HepG2 (cell line): Measurements from ENCODE around the gene ZNF20. TPM values are rescaled to one million over a fixed set of nuclear protein-coding genes. Genes with fewer than 3 reads are reported as not detected.

ENCODE experiments used
- ELF4 ChIP-seq: sonication (generic); formaldehyde crosslinking; IDR thresholded peaks from 2 replicates; pipeline ENCODE4 v1.5.0; 2020; ENCODE audit warnings: missing genetic modification reagents, mild to moderate bottlenecking, moderate library complexity, borderline replicate concordance
- ERF ChIP-seq: IDR thresholded peaks from 2 replicates; pipeline ENCODE4 v1.6.1; 2018; ENCODE audit warnings: missing biosample characterization, missing genetic modification reagents
- FOXK1 ChIP-seq: sonication (generic); formaldehyde crosslinking; IDR thresholded peaks from 2 replicates; pipeline ENCODE4 v1.4.0; 2020; ENCODE audit warnings: low read depth, missing genetic modification reagents, borderline replicate concordance
- SPEN ChIP-seq: sonication (generic); formaldehyde crosslinking; IDR thresholded peaks from 2 replicates; pipeline ENCODE4 v1.5.1; 2020; ENCODE audit warnings: low read depth, mild to moderate bottlenecking, missing genetic modification reagents
- U2AF2 ChIP-seq: fragments of 200-400 bp; formaldehyde crosslinking; IDR thresholded peaks from 2 replicates; pipeline ENCODE4 v1.6.1; 2017; ENCODE audit warnings: low read depth, mild to moderate bottlenecking, low read length
- ZMYM4 ChIP-seq: sonication (generic); formaldehyde crosslinking; IDR thresholded peaks from 2 replicates; pipeline ENCODE4 v1.8.1; 2023; ENCODE audit warnings: mild to moderate bottlenecking, missing genetic modification reagents
- ZNF230 ChIP-seq: sonication (generic); formaldehyde crosslinking; IDR thresholded peaks from 2 replicates; pipeline ENCODE4 v1.4.0; 2020; ENCODE audit warnings: mild to moderate bottlenecking, missing genetic modification reagents
- ZNF616 ChIP-seq: sonication (generic); formaldehyde crosslinking; IDR thresholded peaks from 2 replicates; pipeline ENCODE4 v1.5.0; 2020; ENCODE audit warnings: low read depth, mild to moderate bottlenecking, missing genetic modification reagents
- ZNF816 ChIP-seq: sonication (generic); formaldehyde crosslinking; IDR thresholded peaks from 2 replicates; pipeline ENCODE4 v1.8.0; 2022; ENCODE audit warnings: missing genetic modification reagents, mild to moderate bottlenecking, borderline replicate concordance
- polyA plus RNA-seq, 8 experiments: library from polyadenylated mRNA; depleted of rRNA in 3 of 8; stranded (reverse) in 7 of 8; unstranded in 1 of 8; fragments of >200 nt; fragmentation: Illumina TruSeq in 4 of 8; extraction: Trizol in 4 of 8; gene quantifications; 2 replicates each; pipeline versions ENCODE4 v1.2.1 to v1.2.3, GENCODE V29; 2011 to 2016; ENCODE audit warnings: low read depth in 4 of 8, missing spikeins in 1 of 8, mixed read lengths in 1 of 8; ENCODE audit not compliant: insufficient read depth in 1 of 8
- total RNA-seq, 5 experiments: library from RNA; depleted of rRNA; stranded (reverse); fragments of >200 nt; fragmentation: Illumina TruSeq; extraction: Trizol; gene quantifications; 2 replicates each; pipeline ENCODE4 v1.2.3, GENCODE V29; 2016; ENCODE audit warnings: low read depth in 1 of 5
- TF ChIP-seq, protein P1 (sequence below): sonication (generic); formaldehyde crosslinking; conservative IDR thresholded peaks from 2 replicates; pipeline ENCODE4 v1.8.0; 2022; ENCODE audit warnings: mild to moderate bottlenecking, moderate library complexity, missing genetic modification reagents
- TF ChIP-seq, protein P2 (sequence below): sonication (generic); formaldehyde crosslinking; IDR thresholded peaks from 2 replicates; pipeline ENCODE4 v1.8.0; 2022; ENCODE audit warnings: missing genetic modification reagents, mild to moderate bottlenecking, borderline replicate concordance
- TF ChIP-seq, protein P3 (sequence below): sonication (generic); formaldehyde crosslinking; IDR thresholded peaks from 2 replicates; pipeline ENCODE4 v1.9.0; 2022; ENCODE audit warnings: missing genetic modification reagents, mild to moderate bottlenecking, borderline replicate concordance
- TF ChIP-seq, protein P4 (sequence below): fragments of 450-650 bp; IDR thresholded peaks from 2 replicates; pipeline ENCODE4 v1.6.1; 2017; ENCODE audit warnings: mild to moderate bottlenecking
- TF ChIP-seq, protein P5 (sequence below): sonication (generic); formaldehyde crosslinking; IDR thresholded peaks from 2 replicates; pipeline ENCODE4 v1.8.1; 2022; ENCODE audit warnings: low read depth, mild to moderate bottlenecking, missing genetic modification reagents

The ZNF20 gene
- total and polyA plus RNA-seq, 2 of the 13 experiments (the other 11 are each of a cell fraction or from before 2014, with no cell fraction given) = 1.6 to 8.0 TPM

DNA sequence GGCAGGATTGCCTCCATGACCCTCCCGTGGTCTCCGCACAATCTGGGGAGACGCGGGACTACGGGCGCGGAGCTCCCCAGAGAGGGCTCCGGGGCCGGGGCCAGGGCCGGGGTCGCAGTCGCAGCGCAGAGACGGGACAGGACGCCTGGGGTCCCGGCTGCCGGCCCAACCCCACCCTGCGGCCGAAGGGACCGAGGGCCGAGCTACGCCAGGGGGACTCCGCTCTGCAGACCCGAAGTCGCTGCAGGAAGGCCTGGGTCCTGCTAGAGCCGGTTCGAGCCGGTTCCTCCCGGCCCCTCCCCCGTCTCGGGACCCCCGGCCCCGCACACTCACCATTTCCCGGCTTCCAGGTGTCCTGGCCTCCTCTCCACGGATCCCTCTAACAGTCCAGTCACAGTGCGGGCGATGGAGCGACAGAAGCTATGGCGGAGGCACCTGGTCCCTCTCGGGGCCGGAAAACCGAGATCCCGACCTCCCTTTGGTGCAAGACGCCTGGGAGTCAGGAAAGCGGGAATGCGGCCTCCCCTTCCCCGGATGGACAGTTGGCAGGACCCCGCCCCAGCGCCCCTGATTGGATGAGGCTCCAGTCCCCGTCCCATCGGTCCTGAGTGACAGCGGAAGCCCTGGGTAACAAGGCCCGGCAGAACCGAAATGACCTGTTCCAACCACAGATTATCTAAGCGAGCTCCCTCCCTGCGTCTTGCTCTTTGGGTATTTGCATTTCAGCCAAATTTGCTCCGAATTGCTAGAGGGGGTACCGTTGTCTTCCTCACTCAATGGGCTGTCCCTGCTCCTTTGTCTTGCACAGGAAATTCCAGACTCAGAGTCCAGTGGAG is 16.3 kb upstream of the ZNF20 start, which contains the start of gene ZNF625 (continued):
- TF ChIP-seq, protein P1, sequence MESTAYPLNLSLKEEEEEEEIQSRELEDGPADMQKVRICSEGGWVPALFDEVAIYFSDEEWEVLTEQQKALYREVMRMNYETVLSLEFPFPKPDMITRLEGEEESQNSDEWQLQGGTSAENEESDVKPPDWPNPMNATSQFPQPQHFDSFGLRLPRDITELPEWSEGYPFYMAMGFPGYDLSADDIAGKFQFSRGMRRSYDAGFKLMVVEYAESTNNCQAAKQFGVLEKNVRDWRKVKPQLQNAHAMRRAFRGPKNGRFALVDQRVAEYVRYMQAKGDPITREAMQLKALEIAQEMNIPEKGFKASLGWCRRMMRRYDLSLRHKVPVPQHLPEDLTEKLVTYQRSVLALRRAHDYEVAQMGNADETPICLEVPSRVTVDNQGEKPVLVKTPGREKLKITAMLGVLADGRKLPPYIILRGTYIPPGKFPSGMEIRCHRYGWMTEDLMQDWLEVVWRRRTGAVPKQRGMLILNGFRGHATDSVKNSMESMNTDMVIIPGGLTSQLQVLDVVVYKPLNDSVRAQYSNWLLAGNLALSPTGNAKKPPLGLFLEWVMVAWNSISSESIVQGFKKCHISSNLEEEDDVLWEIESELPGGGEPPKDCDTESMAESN (CRISPR knock-in tag) = peak; percentile 45; the same call in 1 of the 2 replicates
- TF ChIP-seq U2AF2 (no peak), ZNF616 (CRISPR knock-in tag) (no peak), FOXK1 (CRISPR knock-in tag) (no peak), ELF4 (CRISPR knock-in tag) (no peak), ERF (CRISPR knock-in tag) (0 out of 2 replicates have a peak, but pooled peaks have one; percentile 25), SPEN (CRISPR knock-in tag) (peak; percentile 58), ZMYM4 (CRISPR knock-in tag) (peak; percentile 73; the same call in 1 of the 2 replicates), ZNF816 (CRISPR knock-in tag) (no peak), ZNF230 (CRISPR knock-in tag) (peak; percentile 86)
- TF ChIP-seq, protein P2, sequence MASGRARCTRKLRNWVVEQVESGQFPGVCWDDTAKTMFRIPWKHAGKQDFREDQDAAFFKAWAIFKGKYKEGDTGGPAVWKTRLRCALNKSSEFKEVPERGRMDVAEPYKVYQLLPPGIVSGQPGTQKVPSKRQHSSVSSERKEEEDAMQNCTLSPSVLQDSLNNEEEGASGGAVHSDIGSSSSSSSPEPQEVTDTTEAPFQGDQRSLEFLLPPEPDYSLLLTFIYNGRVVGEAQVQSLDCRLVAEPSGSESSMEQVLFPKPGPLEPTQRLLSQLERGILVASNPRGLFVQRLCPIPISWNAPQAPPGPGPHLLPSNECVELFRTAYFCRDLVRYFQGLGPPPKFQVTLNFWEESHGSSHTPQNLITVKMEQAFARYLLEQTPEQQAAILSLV (CRISPR knock-in tag) = peak; percentile 67; the same call in 1 of the 2 replicates
- TF ChIP-seq, protein P3, sequence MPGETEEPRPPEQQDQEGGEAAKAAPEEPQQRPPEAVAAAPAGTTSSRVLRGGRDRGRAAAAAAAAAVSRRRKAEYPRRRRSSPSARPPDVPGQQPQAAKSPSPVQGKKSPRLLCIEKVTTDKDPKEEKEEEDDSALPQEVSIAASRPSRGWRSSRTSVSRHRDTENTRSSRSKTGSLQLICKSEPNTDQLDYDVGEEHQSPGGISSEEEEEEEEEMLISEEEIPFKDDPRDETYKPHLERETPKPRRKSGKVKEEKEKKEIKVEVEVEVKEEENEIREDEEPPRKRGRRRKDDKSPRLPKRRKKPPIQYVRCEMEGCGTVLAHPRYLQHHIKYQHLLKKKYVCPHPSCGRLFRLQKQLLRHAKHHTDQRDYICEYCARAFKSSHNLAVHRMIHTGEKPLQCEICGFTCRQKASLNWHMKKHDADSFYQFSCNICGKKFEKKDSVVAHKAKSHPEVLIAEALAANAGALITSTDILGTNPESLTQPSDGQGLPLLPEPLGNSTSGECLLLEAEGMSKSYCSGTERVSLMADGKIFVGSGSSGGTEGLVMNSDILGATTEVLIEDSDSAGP = peak; percentile 72
- TF ChIP-seq, protein P4, sequence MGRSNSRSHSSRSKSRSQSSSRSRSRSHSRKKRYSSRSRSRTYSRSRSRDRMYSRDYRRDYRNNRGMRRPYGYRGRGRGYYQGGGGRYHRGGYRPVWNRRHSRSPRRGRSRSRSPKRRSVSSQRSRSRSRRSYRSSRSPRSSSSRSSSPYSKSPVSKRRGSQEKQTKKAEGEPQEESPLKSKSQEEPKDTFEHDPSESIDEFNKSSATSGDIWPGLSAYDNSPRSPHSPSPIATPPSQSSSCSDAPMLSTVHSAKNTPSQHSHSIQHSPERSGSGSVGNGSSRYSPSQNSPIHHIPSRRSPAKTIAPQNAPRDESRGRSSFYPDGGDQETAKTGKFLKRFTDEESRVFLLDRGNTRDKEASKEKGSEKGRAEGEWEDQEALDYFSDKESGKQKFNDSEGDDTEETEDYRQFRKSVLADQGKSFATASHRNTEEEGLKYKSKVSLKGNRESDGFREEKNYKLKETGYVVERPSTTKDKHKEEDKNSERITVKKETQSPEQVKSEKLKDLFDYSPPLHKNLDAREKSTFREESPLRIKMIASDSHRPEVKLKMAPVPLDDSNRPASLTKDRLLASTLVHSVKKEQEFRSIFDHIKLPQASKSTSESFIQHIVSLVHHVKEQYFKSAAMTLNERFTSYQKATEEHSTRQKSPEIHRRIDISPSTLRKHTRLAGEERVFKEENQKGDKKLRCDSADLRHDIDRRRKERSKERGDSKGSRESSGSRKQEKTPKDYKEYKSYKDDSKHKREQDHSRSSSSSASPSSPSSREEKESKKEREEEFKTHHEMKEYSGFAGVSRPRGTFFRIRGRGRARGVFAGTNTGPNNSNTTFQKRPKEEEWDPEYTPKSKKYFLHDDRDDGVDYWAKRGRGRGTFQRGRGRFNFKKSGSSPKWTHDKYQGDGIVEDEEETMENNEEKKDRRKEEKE = no peak
- TF ChIP-seq, protein P5, sequence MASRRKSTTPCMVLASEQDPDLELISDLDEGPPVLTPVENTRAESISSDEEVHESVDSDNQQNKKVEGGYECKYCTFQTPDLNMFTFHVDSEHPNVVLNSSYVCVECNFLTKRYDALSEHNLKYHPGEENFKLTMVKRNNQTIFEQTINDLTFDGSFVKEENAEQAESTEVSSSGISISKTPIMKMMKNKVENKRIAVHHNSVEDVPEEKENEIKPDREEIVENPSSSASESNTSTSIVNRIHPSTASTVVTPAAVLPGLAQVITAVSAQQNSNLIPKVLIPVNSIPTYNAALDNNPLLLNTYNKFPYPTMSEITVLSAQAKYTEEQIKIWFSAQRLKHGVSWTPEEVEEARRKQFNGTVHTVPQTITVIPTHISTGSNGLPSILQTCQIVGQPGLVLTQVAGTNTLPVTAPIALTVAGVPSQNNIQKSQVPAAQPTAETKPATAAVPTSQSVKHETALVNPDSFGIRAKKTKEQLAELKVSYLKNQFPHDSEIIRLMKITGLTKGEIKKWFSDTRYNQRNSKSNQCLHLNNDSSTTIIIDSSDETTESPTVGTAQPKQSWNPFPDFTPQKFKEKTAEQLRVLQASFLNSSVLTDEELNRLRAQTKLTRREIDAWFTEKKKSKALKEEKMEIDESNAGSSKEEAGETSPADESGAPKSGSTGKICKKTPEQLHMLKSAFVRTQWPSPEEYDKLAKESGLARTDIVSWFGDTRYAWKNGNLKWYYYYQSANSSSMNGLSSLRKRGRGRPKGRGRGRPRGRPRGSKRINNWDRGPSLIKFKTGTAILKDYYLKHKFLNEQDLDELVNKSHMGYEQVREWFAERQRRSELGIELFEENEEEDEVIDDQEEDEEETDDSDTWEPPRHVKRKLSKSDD (CRISPR knock-in tag) = 0 out of 2 replicates have a peak, but pooled peaks have one; percentile 16
